ENCODE measurements around the gene PRPF40A. TPM values are rescaled to one million over a fixed set of nuclear protein-coding genes. Genes with fewer than 3 reads are reported as not detected.

PRPF40A gene
- total and polyA plus RNA-seq, 4 donors = 22.7 to 73.3 (median 42.0) TPM

DNA sequence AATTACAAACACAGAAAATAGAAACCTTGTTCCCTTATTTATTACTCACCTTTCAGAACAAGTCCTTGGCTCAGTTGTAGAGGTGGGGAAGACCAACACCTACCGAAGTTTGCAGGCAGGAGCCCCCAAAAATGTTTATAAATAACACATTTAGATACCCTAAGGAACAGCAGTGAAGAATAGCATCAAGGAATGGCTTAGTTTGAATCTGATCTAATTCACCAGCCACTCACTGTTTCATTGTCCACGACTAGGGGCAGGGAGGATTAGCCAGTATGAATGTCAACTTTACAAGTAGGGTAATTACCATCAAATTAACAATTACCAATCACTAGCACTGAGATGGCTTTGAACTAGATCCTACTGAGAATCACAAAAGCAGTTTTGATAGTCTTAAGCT is 65.4 kb downstream of the PRPF40A start:
- no peaks in the 10 kb centered on the region for H3K9me3 ChIP-seq (ENCODE audit: control insufficient read depth, low read length)
- WGBS, 2 donors = 59 to 62% methylated on average over 2 of the region's 2 CpGs
- H3K27ac ChIP-seq (ENCODE audit: low read depth in 1 of 2, low read length in 2 of 2) = no peak overlapping the region
- peaks cover 0 to 2% of the 10 kb centered on the region in 2 donors for H3K36me3 ChIP-seq (ENCODE audit: control insufficient read depth in 1 of 2, insufficient read depth in 2 of 2, low read length in 1 of 2)
- intact Hi-C loops (cut with DNase I) = no loop called here
- no peak overlapping the region for H3K4me3 ChIP-seq (ENCODE audit: low read length in 2 of 2)
- no peak for ATAC-seq (ENCODE audit: low FRiP score)
- no peaks in the 10 kb centered on the region for H3K27me3 ChIP-seq (ENCODE audit: control insufficient read depth in 1 of 2, insufficient read depth in 2 of 2, low read length in 1 of 2)
- no peak for DNase-seq
- peaks cover 0 to 2% of the 10 kb centered on the region in 2 donors for H3K4me1 ChIP-seq (ENCODE audit: control insufficient read depth in 1 of 2, insufficient read depth in 2 of 2, low read length in 2 of 2)

DNA sequence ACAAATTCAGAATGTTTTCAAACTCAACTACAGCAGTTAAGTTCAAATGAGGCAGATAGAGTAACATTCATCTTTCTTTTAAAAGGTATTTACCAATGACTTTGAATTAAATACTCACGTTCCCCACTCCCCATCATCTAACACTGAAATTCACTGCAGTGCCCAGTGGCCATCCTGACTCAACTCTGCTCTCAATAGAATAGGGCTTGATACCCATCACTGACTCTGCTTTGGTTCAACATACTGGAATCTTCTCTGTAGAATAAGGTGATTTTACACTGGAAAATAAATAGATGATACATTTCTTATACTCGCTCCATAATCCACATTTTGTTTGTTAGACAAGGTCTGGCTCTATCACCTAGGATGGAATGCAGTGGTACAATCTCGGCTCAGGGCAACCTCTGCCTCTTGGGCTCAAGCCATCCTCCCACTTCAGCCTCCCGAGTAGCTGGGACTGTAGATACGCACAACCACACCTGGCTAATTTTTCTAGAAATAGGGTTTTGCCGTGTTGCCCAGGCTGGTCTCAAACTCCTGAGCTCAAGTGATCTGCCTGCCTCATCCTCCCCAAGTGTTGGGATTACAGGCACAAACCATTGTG is 66.4 kb downstream of the PRPF40A start:
- no peak for ATAC-seq (ENCODE audit: low FRiP score)
- intact Hi-C loops (cut with DNase I) = no loop called here
- no peak for DNase-seq
- Histone ChIP-seq H3K27me3 (ENCODE audit: control insufficient read depth in 1 of 2, insufficient read depth in 2 of 2, low read length in 1 of 2) (no peaks in the 10 kb centered on the region), H3K36me3 (ENCODE audit: control insufficient read depth in 1 of 2, insufficient read depth in 2 of 2, low read length in 1 of 2) (peaks cover 0 to 2% of the 10 kb centered on the region in 2 donors), H3K27ac (ENCODE audit: low read depth in 1 of 2, low read length in 2 of 2) (no peak overlapping the region), H3K4me3 (ENCODE audit: low read length in 2 of 2) (no peak overlapping the region), H3K4me1 (ENCODE audit: control insufficient read depth in 1 of 2, insufficient read depth in 2 of 2, low read length in 2 of 2) (peaks cover 0 to 4% of the 10 kb centered on the region in 2 donors), H3K9me3 (ENCODE audit: control insufficient read depth, low read length) (no peaks in the 10 kb centered on the region)
- WGBS, 2 donors = 86 to 88% methylated on average over 6 of the region's 6 CpGs

DNA sequence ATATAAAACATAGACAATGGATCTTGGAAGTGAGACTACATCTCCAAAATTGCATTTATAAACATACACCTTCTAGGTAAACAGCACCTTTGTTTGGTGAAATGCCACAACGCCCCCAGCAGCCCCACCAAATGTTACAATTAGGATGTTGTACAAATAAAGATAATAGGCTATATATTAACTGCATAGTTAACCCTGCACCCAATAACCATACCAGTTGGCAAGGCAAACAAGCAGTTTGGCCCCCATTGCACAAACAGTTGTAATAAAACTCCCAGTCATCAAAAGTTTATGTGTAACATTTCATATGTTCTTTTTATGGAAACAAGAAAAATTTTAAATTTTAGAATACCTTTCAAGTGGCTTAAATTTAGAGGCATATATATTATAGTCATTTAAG is 67.3 kb downstream of the PRPF40A start:
- H3K36me3 ChIP-seq (ENCODE audit: control insufficient read depth in 1 of 2, insufficient read depth in 2 of 2, low read length in 1 of 2) = peaks cover 0 to 2% of the 10 kb centered on the region in 2 donors
- no peak for DNase-seq
- ATAC-seq (ENCODE audit: low FRiP score) = no peak
- H3K4me1 ChIP-seq (ENCODE audit: control insufficient read depth in 1 of 2, insufficient read depth in 2 of 2, low read length in 2 of 2) = peaks cover 0 to 4% of the 10 kb centered on the region in 2 donors
- intact Hi-C loops (cut with DNase I) = no loop called here
- H3K27me3 ChIP-seq (ENCODE audit: control insufficient read depth in 1 of 2, insufficient read depth in 2 of 2, low read length in 1 of 2) = no peaks in the 10 kb centered on the region
- no peak overlapping the region for H3K4me3 ChIP-seq (ENCODE audit: low read length in 2 of 2)
- H3K9me3 ChIP-seq (ENCODE audit: control insufficient read depth, low read length) = no peaks in the 10 kb centered on the region
- WGBS, 2 donors = 48 to 83% methylated on average over 1 of the region's 1 CpG
- no peak overlapping the region for H3K27ac ChIP-seq (ENCODE audit: low read depth in 1 of 2, low read length in 2 of 2)

DNA sequence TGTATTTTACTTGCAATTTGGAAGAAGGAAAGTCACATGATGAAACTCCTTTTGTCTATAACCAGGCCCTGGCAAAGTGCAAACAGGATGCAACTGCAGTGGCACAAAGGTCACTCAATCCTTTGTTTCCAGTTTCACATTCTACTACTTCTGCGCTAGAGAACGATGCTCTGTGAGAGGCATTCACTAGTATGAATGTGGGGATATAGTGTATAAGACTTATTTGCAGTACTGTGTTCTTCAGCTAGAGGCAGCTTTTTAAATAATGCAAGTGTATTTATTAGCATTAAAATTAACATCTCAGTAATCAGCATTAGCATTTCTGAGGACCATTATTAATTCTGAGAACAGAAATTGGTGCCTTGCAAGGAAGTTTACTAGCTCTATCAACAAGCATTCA is 68.9 kb downstream of the PRPF40A start:
- WGBS, 2 donors = 28 to 29% methylated on average over 2 of the region's 2 CpGs
- H3K9me3 ChIP-seq (ENCODE audit: control insufficient read depth, low read length) = no peaks in the 10 kb centered on the region
- H3K4me3 ChIP-seq (ENCODE audit: low read length in 2 of 2) = no peak overlapping the region
- no peaks in the 10 kb centered on the region for H3K27me3 ChIP-seq (ENCODE audit: control insufficient read depth in 1 of 2, insufficient read depth in 2 of 2, low read length in 1 of 2)
- H3K4me1 ChIP-seq (ENCODE audit: control insufficient read depth in 1 of 2, insufficient read depth in 2 of 2, low read length in 2 of 2) = peaks cover 0 to 4% of the 10 kb centered on the region in 2 donors
- H3K27ac ChIP-seq (ENCODE audit: low read depth in 1 of 2, low read length in 2 of 2) = no peak overlapping the region
- DNase-seq (no peak), ATAC-seq (ENCODE audit: low FRiP score) (no peak)
- peaks cover 0 to 2% of the 10 kb centered on the region in 2 donors for H3K36me3 ChIP-seq (ENCODE audit: control insufficient read depth in 1 of 2, insufficient read depth in 2 of 2, low read length in 1 of 2)
- intact Hi-C loops (cut with DNase I) = no loop called here

DNA sequence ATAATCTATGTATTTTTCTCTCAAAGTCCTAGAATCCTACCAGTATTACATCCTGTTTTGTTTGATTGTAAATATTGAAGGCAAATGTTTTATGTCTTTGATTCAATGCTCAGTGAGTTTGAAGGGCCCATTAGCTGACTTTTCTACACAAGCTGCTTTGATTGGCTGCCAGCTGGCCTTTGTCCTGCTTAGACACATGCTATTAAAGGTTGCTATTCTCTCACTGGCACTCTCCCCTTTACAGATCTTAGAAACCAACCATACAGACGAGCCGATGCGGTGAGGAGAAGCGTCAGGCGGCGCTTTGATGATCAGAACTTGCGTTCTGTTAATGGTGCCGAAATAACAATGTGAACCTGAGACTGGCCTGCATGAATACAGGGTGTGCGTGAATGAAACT is 69.7 kb downstream of the PRPF40A start:
- Histone ChIP-seq H3K27ac (ENCODE audit: low read depth in 1 of 2, low read length in 2 of 2) (no peak overlapping the region), H3K27me3 (ENCODE audit: control insufficient read depth in 1 of 2, insufficient read depth in 2 of 2, low read length in 1 of 2) (no peaks in the 10 kb centered on the region), H3K9me3 (ENCODE audit: control insufficient read depth, low read length) (no peaks in the 10 kb centered on the region), H3K4me1 (ENCODE audit: control insufficient read depth in 1 of 2, insufficient read depth in 2 of 2, low read length in 2 of 2) (peaks cover 0 to 4% of the 10 kb centered on the region in 2 donors), H3K4me3 (ENCODE audit: low read length in 2 of 2) (no peak overlapping the region), H3K36me3 (ENCODE audit: control insufficient read depth in 1 of 2, insufficient read depth in 2 of 2, low read length in 1 of 2) (peaks cover 0 to 2% of the 10 kb centered on the region in 2 donors)
- 55 to 60% methylated on average over 9 of the region's 9 CpGs for WGBS, 2 donors
- DNase-seq (peak; percentile 55 to 75), ATAC-seq (ENCODE audit: low FRiP score) (peak; percentile 41)
- intact Hi-C loops (cut with DNase I) = no loop called here

GRCh38 chr2:152646775-152647174 is 70.5 kb downstream of the PRPF40A start:
- H3K9me3 ChIP-seq (ENCODE audit: control insufficient read depth, low read length) = no peaks in the 10 kb centered on the region
- peak; percentile 30 for ATAC-seq (ENCODE audit: low FRiP score)
- H3K27me3 ChIP-seq (ENCODE audit: control insufficient read depth in 1 of 2, insufficient read depth in 2 of 2, low read length in 1 of 2) = no peaks in the 10 kb centered on the region
- intact Hi-C loops (cut with DNase I) = no loop called here
- no peaks in the 10 kb centered on the region for H3K36me3 ChIP-seq (ENCODE audit: control insufficient read depth in 1 of 2, insufficient read depth in 2 of 2, low read length in 1 of 2)
- H3K4me1 ChIP-seq (ENCODE audit: control insufficient read depth in 1 of 2, insufficient read depth in 2 of 2, low read length in 2 of 2) = peaks cover 0 to 4% of the 10 kb centered on the region in 2 donors
- H3K27ac ChIP-seq (ENCODE audit: low read depth in 1 of 2, low read length in 2 of 2) = no peak overlapping the region
- WGBS, 2 donors = 39 to 42% methylated on average over 3 of the region's 3 CpGs
- DNase-seq = no peak
- H3K4me3 ChIP-seq (ENCODE audit: low read length in 2 of 2) = no peak overlapping the region

GRCh38 chr2:152646264-152646663 is 71.0 kb downstream of the PRPF40A start:
- ATAC-seq (ENCODE audit: low FRiP score) = no peak
- H3K9me3 ChIP-seq (ENCODE audit: control insufficient read depth, low read length) = no peaks in the 10 kb centered on the region
- WGBS, 2 donors = 68 to 71% methylated on average over 4 of the region's 4 CpGs
- H3K36me3 ChIP-seq (ENCODE audit: control insufficient read depth in 1 of 2, insufficient read depth in 2 of 2, low read length in 1 of 2) = no peaks in the 10 kb centered on the region
- no peaks in the 10 kb centered on the region for H3K27me3 ChIP-seq (ENCODE audit: control insufficient read depth in 1 of 2, insufficient read depth in 2 of 2, low read length in 1 of 2)
- H3K27ac ChIP-seq (ENCODE audit: low read depth in 1 of 2, low read length in 2 of 2) = no peak overlapping the region
- H3K4me3 ChIP-seq (ENCODE audit: low read length in 2 of 2) = no peak overlapping the region
- peaks cover 0 to 4% of the 10 kb centered on the region in 2 donors for H3K4me1 ChIP-seq (ENCODE audit: control insufficient read depth in 1 of 2, insufficient read depth in 2 of 2, low read length in 2 of 2)
- no peak for DNase-seq
- intact Hi-C loops (cut with DNase I) = no loop called here

GRCh38 chr2:152644189-152644873 is 72.9 kb downstream of the PRPF40A start:
- no peak overlapping the region for H3K4me3 ChIP-seq (ENCODE audit: low read length in 2 of 2)
- peaks cover 4 to 7% of the 10 kb centered on the region in 2 donors for H3K36me3 ChIP-seq (ENCODE audit: control insufficient read depth in 1 of 2, insufficient read depth in 2 of 2, low read length in 1 of 2)
- H3K27me3 ChIP-seq (ENCODE audit: control insufficient read depth in 1 of 2, insufficient read depth in 2 of 2, low read length in 1 of 2) = no peaks in the 10 kb centered on the region
- WGBS, 2 donors = 92 to 93% methylated on average over 6 of the region's 6 CpGs
- H3K9me3 ChIP-seq (ENCODE audit: control insufficient read depth, low read length) = no peaks in the 10 kb centered on the region
- H3K4me1 ChIP-seq (ENCODE audit: control insufficient read depth in 1 of 2, insufficient read depth in 2 of 2, low read length in 2 of 2) = peaks cover 0 to 4% of the 10 kb centered on the region in 2 donors
- H3K27ac ChIP-seq (ENCODE audit: low read depth in 1 of 2, low read length in 2 of 2) = no peak overlapping the region
- ATAC-seq (ENCODE audit: low FRiP score) (no peak), DNase-seq (no peak)
- intact Hi-C loops (cut with DNase I) = no loop called here

GRCh38 chr2:152638590-152638989 is 78.7 kb downstream of the PRPF40A start:
- no peaks in the 10 kb centered on the region for H3K4me1 ChIP-seq (ENCODE audit: control insufficient read depth in 1 of 2, insufficient read depth in 2 of 2, low read length in 2 of 2)
- H3K36me3 ChIP-seq (ENCODE audit: control insufficient read depth in 1 of 2, insufficient read depth in 2 of 2, low read length in 1 of 2) = peaks cover 7 to 10% of the 10 kb centered on the region in 2 donors
- 75 to 79% methylated on average over 8 of the region's 8 CpGs for WGBS, 2 donors
- DNase-seq (no peak), ATAC-seq (ENCODE audit: low FRiP score) (no peak)
- intact Hi-C loops (cut with DNase I) = loop anchor here (10.0 kb wide), 2 partner anchors 304 to 604 kb away; partner anchors contain the start of gene FMNL2 (in 1 of the 2)
- no peaks in the 10 kb centered on the region for H3K27me3 ChIP-seq (ENCODE audit: control insufficient read depth in 1 of 2, insufficient read depth in 2 of 2, low read length in 1 of 2)
- no peak overlapping the region for H3K4me3 ChIP-seq (ENCODE audit: low read length in 2 of 2)
- no peaks in the 10 kb centered on the region for H3K9me3 ChIP-seq (ENCODE audit: control insufficient read depth, low read length)
- no peak overlapping the region for H3K27ac ChIP-seq (ENCODE audit: low read depth in 1 of 2, low read length in 2 of 2)
